Activated naive CD8-positive, alpha-beta T cell treated with anti-CD3 and anti-CD28 coated beads, Interleukin-2, amount 50 U/mL, for 24 hours (primary cell): ENCODE measurements around the gene SMYD3.
"Not testable (repeated sequence)": the region's sequence is repeated elsewhere in the genome, so short reads cannot be mapped to it uniquely, and the experiment has no call there.

Experiments used
- ATAC-seq: fragments of 150-1000 bp; cut with Tn5 transposase; one replicate; pipeline ENCODE4 v1.10.0; 2021
- DNase-seq: peaks from one replicate; pipeline ENCODE4 v3.0.0; 2021
- H3K27ac Mint-ChIP-seq: one replicate; pipeline ENCODE4 v1.8.0; 2021; ENCODE audit warnings: mild to moderate bottlenecking, mixed read lengths
- H3K27me3 Mint-ChIP-seq: one replicate; pipeline ENCODE4 v1.8.0; 2021; ENCODE audit warnings: mixed read lengths
- H3K36me3 Mint-ChIP-seq: one replicate; pipeline ENCODE4 v1.8.0; 2021; ENCODE audit warnings: low read depth, mixed read lengths
- H3K4me1 Mint-ChIP-seq: one replicate; pipeline ENCODE4 v1.8.0; 2021; ENCODE audit warnings: mixed read lengths
- H3K4me3 Mint-ChIP-seq: one replicate; pipeline ENCODE4 v1.8.0; 2021; ENCODE audit warnings: mild to moderate bottlenecking, moderate library complexity, mixed read lengths
- H3K9me3 Mint-ChIP-seq: one replicate; pipeline ENCODE4 v1.8.0; 2021; ENCODE audit warnings: mixed read lengths

SMYD3 gene

DNA sequence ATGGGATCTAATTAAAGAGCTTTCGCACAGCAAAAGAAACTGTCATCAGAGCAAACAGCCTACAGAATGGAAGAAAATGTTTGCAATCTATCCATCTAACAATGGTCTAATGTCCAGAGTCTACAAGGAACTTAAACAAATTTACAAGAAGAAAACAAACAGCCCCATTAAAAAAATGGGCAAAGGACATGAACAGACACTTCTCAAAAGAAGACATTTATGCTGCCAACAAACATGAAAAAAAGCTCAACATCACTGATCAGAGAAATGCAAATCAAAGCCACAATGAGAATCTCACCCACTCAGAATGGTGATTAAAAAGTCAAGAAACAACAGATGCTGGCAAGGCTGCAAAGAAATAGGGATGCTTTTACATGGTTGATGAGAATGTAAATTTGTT, 561.9 kb downstream of the SMYD3 start:
- H3K36me3 Mint-ChIP-seq, ATAC-seq, H3K27ac Mint-ChIP-seq, H3K27me3 Mint-ChIP-seq, DNase-seq, H3K9me3 Mint-ChIP-seq, H3K4me3 Mint-ChIP-seq: not testable (repeated sequence)
- peaks cover 26% of the 10 kb centered on the region for H3K4me1 Mint-ChIP-seq

DNA sequence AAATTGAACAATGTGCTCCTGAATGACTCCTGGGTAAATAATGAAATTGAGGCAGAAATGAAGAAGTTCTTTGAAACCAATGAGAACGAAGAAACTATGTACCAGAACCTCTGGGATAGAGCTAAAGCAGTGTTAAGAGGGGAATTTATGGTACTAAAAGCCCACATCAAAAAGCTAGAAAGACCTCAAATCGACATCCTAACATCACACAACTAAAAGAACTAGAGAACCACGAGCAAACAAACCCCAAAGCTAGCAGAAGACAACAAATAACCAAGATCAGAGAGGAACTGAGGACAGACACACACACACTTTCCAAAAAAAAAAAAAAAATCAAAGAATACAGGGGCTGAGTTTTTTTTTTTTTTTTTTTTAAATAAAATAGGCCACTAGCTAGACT, 564.2 kb downstream of the SMYD3 start:
- Mint-ChIP-seq H3K27ac (no peak overlapping the region), H3K9me3 (peaks cover 9% of the 10 kb centered on the region), H3K36me3 (peaks cover 5% of the 10 kb centered on the region), H3K4me1 (peaks cover 26% of the 10 kb centered on the region), H3K27me3 (no peaks in the 10 kb centered on the region), H3K4me3 (no peak overlapping the region)
- no peak for DNase-seq
- ATAC-seq: no peak

DNA sequence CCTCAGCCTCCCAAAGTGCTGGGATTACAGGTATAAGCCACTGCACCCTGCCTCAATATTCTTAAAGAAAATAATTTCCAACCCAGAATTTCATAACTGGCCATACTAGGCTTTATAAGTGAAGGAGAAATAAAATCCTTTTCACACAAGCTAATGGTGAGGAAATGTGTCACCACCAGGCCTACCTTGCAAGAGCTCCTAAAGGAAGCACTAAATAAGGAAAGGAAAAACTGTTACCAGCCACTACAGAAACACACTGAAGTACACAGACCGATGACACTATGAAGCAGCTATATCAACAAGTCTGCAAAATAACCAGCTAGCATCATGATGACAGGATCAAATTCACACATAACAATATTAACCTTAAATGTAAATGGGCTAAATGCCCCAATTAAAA, 565.3 kb downstream of the SMYD3 start:
- not testable (repeated sequence) for H3K4me3 Mint-ChIP-seq, ATAC-seq, H3K36me3 Mint-ChIP-seq, H3K9me3 Mint-ChIP-seq, H3K27me3 Mint-ChIP-seq, H3K27ac Mint-ChIP-seq, DNase-seq
- H3K4me1 Mint-ChIP-seq: peaks cover 26% of the 10 kb centered on the region

DNA sequence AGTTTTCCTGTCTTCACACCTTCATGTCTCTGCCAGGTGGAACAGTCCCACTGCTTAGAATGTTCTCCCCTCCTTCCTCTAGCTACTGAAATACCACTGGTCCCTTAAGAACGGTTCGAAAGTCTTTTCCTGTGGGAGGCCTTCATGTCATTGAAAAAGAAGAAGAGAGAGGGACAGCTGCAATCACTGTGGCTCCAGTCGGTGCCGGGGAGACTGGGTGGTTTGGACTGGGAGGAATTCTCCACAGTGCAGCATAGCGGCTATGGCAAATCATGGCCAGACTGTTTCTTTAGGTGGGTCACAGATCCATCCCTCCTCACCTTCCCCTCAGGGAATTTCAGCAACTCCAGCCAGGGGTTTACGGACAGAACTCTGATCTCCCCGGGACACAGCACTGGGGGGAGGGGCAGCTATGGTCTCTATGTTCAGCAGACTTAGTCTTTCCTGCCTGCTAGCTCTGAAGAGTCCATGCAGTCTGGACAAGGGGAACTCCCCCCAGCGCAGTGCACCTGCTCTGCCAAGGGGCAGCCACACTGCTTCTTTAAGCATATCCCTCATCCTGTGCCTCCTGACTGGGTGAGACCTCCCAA, 567.2 kb downstream of the SMYD3 start:
- peaks cover 26% of the 10 kb centered on the region for H3K4me1 Mint-ChIP-seq
- H3K27ac Mint-ChIP-seq: no peak overlapping the region
- no peaks in the 10 kb centered on the region for H3K9me3 Mint-ChIP-seq
- no peak for DNase-seq
- ATAC-seq: no peak
- H3K36me3 Mint-ChIP-seq: peaks cover 2% of the 10 kb centered on the region
- no peak overlapping the region for H3K4me3 Mint-ChIP-seq
- no peaks in the 10 kb centered on the region for H3K27me3 Mint-ChIP-seq

DNA sequence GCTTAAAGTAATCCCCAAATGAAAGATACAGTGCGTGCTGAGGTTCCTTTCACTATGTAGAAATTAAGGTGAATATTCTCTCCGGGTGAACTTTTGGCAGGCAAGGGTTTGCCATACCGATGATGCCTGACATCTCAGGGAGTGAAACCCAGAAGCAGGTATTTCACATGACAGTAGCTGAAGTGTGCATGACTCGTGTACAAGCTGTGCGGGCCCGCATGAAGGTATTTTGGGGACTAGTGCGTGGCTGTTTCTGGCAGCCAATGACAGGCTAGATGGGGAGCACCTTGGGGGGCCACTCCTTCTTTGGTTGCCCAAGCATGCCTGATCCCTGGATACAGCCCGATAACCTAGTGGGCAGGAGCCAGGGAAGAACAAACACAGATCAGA, 569.0 kb downstream of the SMYD3 start:
- DNase-seq: no peak
- H3K27me3 Mint-ChIP-seq: no peaks in the 10 kb centered on the region
- ATAC-seq: no peak
- H3K4me3 Mint-ChIP-seq: no peak overlapping the region
- H3K9me3 Mint-ChIP-seq: no peaks in the 10 kb centered on the region
- H3K36me3 Mint-ChIP-seq: peaks cover 2% of the 10 kb centered on the region
- H3K4me1 Mint-ChIP-seq: peaks cover 15% of the 10 kb centered on the region
- no peak overlapping the region for H3K27ac Mint-ChIP-seq

DNA sequence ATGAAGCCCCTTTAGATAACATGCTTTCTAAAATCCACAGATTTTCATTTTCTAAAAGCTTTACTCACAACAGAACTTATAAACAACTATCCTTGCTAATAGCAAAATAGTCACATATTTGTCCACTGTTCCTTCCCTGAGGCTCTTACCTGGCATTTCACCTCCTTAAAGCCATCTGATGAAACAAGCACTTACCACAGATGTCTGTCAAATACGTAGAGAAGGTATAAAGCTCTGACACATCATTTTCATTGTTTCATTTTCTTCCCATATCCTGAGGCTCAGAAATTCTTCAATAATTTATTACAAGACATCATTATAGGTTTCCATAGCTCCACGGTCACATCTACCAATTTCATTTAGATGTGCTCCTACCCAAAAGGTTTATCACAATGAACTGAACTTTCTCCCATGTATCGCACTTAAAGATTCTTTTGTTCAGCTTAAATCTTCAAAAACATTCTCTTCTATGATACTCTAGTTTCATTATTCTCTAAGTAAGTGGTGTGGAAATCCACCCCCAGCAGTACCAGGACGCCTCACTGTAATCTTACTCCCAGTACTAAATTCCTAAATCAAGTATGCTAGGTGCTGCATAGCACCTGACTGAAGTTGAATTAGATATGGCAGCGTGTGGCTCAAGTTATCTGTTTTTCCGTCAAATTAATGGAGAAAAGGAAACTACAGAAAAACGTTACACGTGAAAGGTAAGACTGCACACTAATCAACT, 569.6 kb downstream of the SMYD3 start:
- H3K27me3 Mint-ChIP-seq: no peaks in the 10 kb centered on the region
- no peak for ATAC-seq
- H3K4me1 Mint-ChIP-seq: peaks cover 9% of the 10 kb centered on the region
- no peaks in the 10 kb centered on the region for H3K9me3 Mint-ChIP-seq
- H3K27ac Mint-ChIP-seq: no peak overlapping the region
- H3K4me3 Mint-ChIP-seq: no peak overlapping the region
- no peak for DNase-seq
- peaks cover 2% of the 10 kb centered on the region for H3K36me3 Mint-ChIP-seq

DNA sequence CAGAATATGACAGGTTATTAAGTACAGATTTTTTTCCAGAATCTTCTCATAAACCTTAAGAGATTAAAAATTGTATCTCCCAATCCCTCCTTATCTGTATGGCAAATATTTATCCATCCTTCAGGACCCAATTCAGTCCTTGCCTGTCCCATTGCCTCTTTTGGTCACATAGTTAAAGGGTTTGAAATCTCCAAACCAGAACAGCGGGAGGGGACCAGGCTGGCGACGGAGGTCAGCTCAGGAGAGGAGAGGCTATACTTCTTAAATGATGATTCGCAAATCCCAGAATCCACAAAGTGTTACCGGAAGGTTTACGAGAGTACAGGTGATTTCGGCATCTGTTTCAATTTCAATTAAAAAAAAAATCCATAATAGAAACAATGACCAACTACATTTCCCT, 572.7 kb downstream of the SMYD3 start:
- Mint-ChIP-seq H3K4me1 (no peaks in the 10 kb centered on the region), H3K4me3 (no peak overlapping the region), H3K9me3 (no peaks in the 10 kb centered on the region), H3K27ac (no peak overlapping the region), H3K36me3 (peaks cover 2% of the 10 kb centered on the region), H3K27me3 (no peaks in the 10 kb centered on the region)
- DNase-seq: no peak
- ATAC-seq: no peak

DNA sequence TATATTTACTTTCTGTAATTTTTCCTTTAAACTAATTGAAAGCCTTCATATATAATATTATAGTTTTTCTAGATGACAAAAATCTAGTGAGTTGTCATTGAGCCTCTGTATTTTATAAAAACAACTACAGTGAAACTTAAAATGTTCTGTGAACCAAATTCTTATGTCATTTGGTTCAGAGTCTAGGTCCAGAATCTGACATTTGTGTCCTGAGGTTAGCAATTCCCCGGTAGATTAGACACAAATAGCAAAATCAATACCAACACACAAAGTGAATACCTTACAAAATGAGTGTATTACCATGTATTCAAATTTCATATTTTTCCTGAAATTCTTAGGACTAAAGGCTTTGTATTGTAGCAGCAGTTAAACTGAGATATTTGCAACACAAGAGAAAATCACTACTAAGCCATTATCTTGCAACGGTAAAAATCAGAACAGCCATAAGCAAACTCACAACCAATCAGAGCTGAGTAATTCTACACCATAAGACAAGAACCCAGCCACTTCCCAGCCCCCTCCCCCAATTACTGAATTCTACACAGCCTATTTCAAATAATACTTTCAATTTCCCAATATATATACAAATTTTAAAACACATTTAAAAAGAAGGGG, 573.5 kb downstream of the SMYD3 start:
- H3K9me3 Mint-ChIP-seq: no peaks in the 10 kb centered on the region
- H3K27me3 Mint-ChIP-seq: no peaks in the 10 kb centered on the region
- no peak for DNase-seq
- no peaks in the 10 kb centered on the region for H3K4me1 Mint-ChIP-seq
- no peak for ATAC-seq
- no peak overlapping the region for H3K4me3 Mint-ChIP-seq
- peaks cover 2% of the 10 kb centered on the region for H3K36me3 Mint-ChIP-seq
- H3K27ac Mint-ChIP-seq: no peak overlapping the region

DNA sequence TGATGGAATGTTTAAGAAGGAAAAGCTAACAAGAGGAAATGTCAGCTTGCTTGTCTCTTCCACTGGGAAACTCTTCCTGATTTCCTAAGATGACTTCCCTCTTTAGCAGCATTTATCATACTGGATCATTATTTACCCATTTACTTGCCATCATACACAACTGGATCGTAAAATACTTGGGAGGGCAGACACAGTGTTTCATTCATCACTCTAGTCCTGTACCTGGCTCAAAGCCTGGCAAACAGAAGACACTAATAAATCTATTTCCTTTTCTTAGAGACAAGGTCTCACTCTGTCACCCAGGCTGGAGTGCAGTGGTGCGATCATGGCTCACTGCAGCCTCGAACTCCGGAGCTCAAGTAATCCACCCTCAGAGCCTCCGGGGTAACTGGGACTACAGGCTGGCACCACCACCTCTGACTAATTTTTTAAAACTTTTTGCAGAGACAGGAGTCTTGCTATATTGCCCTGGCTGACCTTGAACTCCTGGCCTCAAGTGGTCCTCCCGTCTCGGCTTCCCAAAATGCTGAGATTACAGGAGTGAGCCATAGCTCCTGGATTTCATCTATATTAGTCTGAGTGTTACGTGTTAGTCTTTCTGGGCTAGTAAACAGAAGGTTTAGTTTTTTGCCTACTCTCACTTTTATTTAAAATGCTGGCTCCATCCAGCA, 574.6 kb downstream of the SMYD3 start:
- ATAC-seq: no peak

DNA sequence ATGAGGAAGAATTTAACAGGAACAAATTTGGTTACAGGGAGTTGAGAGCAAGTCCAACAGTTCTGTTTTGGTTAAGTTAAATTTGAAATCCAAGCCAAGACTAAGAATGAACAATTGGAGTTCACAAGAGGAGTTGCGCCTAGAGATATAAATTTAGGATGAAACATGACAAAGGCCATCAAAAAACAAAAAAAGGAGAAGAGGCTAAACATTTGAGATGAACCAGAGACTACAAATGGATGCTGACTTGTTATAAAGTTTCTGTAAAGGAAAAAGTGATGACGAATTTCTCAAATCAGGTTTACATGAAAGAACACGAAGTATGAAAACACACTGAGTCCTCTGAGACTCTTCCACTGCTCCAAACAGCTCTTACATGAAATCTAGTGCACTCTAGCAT, 575.6 kb downstream of the SMYD3 start:
- Mint-ChIP-seq H3K4me3 (no peak overlapping the region), H3K9me3 (no peaks in the 10 kb centered on the region), H3K27ac (no peak overlapping the region), H3K4me1 (no peaks in the 10 kb centered on the region), H3K36me3 (peaks cover 8% of the 10 kb centered on the region), H3K27me3 (no peaks in the 10 kb centered on the region)
- no peak for ATAC-seq
- no peak for DNase-seq

More for the DNA sequence above, 574.6 kb downstream of the SMYD3 start:
- no peak for DNase-seq
- no peaks in the 10 kb centered on the region for H3K27me3 Mint-ChIP-seq
- no peak overlapping the region for H3K27ac Mint-ChIP-seq
- no peaks in the 10 kb centered on the region for H3K4me1 Mint-ChIP-seq
- peaks cover 6% of the 10 kb centered on the region for H3K36me3 Mint-ChIP-seq
- no peak overlapping the region for H3K4me3 Mint-ChIP-seq
- no peaks in the 10 kb centered on the region for H3K9me3 Mint-ChIP-seq

DNA sequence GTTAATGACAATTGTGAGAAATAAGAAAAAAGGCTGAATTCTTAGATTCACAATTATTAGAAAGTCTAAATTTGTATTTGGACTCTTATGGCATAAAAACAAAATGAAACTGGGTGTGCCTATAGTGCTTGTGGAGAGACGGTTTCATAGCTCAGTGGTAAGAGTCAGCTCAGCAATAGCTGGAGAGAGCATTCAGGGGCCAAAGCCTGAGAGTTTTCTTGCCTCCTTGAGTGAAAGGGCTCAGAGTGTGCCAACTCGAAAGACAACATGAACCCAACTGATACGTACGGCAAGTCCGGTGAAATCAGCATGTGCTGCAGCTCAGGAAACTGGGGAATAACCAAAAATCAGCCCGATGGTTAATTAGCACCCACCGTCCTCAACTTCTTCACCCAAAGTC, 577.9 kb downstream of the SMYD3 start:
- Mint-ChIP-seq H3K27me3 (no peaks in the 10 kb centered on the region), H3K9me3 (no peaks in the 10 kb centered on the region), H3K4me1 (no peaks in the 10 kb centered on the region), H3K36me3 (peaks cover 15% of the 10 kb centered on the region), H3K27ac (no peak overlapping the region), H3K4me3 (no peak overlapping the region)
- no peak for ATAC-seq
- DNase-seq: no peak

DNA sequence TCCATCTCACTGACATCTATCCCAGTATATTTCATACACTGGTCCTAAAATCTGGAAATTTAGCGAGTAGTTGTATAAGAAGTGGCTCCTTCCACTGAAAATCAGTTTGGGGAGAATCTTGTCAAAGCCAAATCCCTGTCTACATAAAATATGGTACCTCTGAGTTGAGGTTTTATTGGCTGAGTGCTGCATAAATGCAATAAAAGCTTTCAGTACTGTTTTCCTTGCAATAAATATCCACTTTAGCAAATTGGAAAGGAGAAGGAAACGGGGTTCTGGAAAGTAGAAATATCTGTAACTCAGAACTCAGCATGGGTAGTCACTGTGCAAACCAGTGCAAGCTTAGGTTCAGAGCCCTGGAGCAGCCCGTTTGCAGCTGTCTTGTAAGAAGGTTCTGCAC, 580.2 kb downstream of the SMYD3 start:
- Mint-ChIP-seq H3K4me1 (no peaks in the 10 kb centered on the region), H3K9me3 (no peaks in the 10 kb centered on the region), H3K27me3 (no peaks in the 10 kb centered on the region), H3K36me3 (peaks cover 17% of the 10 kb centered on the region), H3K4me3 (no peak overlapping the region), H3K27ac (no peak overlapping the region)
- ATAC-seq: no peak
- no peak for DNase-seq

DNA sequence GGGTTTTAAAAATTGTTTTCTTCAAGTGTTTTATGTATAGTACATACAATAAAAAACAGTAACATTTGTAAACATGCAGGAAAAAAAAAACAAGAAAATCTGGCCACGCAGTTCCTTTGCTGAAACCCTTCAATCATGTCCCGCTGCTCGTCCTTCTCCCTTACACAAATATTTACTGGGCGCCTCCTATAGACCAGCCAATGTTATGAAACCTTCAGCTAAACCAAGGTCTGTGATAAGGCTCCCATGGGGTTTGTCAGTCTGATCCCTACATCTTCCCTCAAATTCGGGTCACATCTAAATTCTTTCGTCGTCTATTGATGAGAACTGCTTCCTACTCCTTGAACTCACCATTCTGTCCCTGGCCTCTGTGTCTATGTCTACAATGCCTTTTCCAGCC, 583.9 kb downstream of the SMYD3 start:
- Mint-ChIP-seq H3K4me3 (no peak overlapping the region), H3K36me3 (peaks cover 25% of the 10 kb centered on the region), H3K4me1 (no peaks in the 10 kb centered on the region), H3K27ac (no peak overlapping the region), H3K27me3 (no peaks in the 10 kb centered on the region), H3K9me3 (peaks cover 4% of the 10 kb centered on the region)
- no peak for DNase-seq
- no peak for ATAC-seq

DNA sequence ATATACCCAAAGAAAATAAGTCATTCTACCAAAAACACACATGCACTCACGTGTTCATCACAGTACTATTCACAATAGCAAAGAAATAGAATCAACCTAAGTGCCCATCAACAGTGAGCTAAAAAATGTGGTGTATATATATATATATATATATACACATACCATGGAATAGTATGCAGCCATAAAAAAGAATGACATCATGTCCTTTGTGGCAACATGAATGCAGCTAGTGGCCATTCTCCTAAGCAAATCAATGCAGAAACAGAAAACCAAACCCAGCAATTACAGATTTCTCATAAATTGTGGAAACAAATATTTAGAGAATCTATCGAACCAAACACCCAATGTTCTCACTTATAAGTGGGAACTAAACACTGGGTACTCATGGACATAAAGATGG, 585.7 kb downstream of the SMYD3 start:
- Mint-ChIP-seq H3K9me3 (peaks cover 4% of the 10 kb centered on the region), H3K4me3 (no peak overlapping the region), H3K4me1 (no peaks in the 10 kb centered on the region), H3K27ac (no peak overlapping the region), H3K27me3 (no peaks in the 10 kb centered on the region), H3K36me3 (peaks cover 19% of the 10 kb centered on the region)
- DNase-seq: no peak
- ATAC-seq: no peak

DNA sequence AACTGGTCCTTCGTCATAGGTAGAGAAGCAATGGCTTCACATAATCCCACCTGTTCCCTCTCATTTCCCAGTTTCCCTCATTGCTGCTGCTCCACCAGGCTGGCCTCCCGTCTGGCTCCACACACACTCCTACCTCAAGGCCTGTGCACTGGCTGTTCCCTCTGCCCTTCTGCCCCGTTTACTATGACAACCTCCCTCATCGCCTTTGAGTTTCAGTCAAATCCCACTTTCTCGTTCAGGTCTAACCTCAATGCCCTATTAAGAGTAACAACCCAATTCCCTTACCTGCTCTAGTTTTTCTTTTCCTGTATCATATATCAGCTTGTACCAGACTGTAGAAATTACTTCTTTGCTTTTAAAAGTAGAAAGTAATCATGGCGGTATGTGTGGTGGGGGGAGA, 589.7 kb downstream of the SMYD3 start:
- Mint-ChIP-seq H3K4me3 (no peak overlapping the region), H3K4me1 (peaks cover 1% of the 10 kb centered on the region), H3K27ac (no peak overlapping the region), H3K27me3 (no peaks in the 10 kb centered on the region), H3K36me3 (peaks cover 29% of the 10 kb centered on the region), H3K9me3 (peaks cover 10% of the 10 kb centered on the region)
- ATAC-seq: no peak
- DNase-seq: no peak
